ENCODE data around the gene FANCC.
A peak's percentile ranks its signal among the peaks of the same experiment; 100 is the strongest.

Gene FANCC

GRCh38 chr9:95086564-95086955 is 230.9 kb downstream of the FANCC start:
- peaks cover 6% of the 10 kb centered on the region for H3K36me3 ChIP-seq (ENCODE audit: insufficient read depth, low read length)
- ATAC-seq (ENCODE audit: insufficient read depth, low read depth) (no peak), DNase-seq (no peak)
- no peak overlapping the region for H3K4me2 ChIP-seq (ENCODE audit: insufficient read depth, low read length)
- H3K27ac ChIP-seq (ENCODE audit: low read length): no peak overlapping the region
- no peak overlapping the region for H2AFZ ChIP-seq (ENCODE audit: low read depth, low read length)
- no peaks in the 10 kb centered on the region for H3K79me2 ChIP-seq (ENCODE audit: insufficient read depth, low read length)
- no peak overlapping the region for H3K4me3 ChIP-seq (ENCODE audit: low read depth in 1 of 2, low read length in 2 of 2)
- no peaks in the 10 kb centered on the region for H4K20me1 ChIP-seq (ENCODE audit: insufficient read depth, low read length)
- H3K27me3 ChIP-seq (ENCODE audit: insufficient read depth, low read length, poor library complexity): no peaks in the 10 kb centered on the region
- no peaks in the 10 kb centered on the region for H3K9me3 ChIP-seq (ENCODE audit: insufficient read depth, low read length, severe bottlenecking)
- TF ChIP-seq EZH2 (IDR thresholded peaks at IDR 0.05; ENCODE audit: borderline replicate concordance, low read depth, low read length, severe bottlenecking): no peak
- TF ChIP-seq, protein P1, sequence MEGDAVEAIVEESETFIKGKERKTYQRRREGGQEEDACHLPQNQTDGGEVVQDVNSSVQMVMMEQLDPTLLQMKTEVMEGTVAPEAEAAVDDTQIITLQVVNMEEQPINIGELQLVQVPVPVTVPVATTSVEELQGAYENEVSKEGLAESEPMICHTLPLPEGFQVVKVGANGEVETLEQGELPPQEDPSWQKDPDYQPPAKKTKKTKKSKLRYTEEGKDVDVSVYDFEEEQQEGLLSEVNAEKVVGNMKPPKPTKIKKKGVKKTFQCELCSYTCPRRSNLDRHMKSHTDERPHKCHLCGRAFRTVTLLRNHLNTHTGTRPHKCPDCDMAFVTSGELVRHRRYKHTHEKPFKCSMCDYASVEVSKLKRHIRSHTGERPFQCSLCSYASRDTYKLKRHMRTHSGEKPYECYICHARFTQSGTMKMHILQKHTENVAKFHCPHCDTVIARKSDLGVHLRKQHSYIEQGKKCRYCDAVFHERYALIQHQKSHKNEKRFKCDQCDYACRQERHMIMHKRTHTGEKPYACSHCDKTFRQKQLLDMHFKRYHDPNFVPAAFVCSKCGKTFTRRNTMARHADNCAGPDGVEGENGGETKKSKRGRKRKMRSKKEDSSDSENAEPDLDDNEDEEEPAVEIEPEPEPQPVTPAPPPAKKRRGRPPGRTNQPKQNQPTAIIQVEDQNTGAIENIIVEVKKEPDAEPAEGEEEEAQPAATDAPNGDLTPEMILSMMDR (IDR thresholded peaks at IDR 0.05; ENCODE audit: borderline replicate concordance, extremely low read depth, low read length, poor library complexity, severe bottlenecking): no peak
- H3K9ac ChIP-seq (ENCODE audit: low read depth, low read length): no peak overlapping the region
- H3K4me1 ChIP-seq (ENCODE audit: insufficient read depth, low read length): 0 out of 2 replicates have a peak, but pooled peaks cover 4% of the 10 kb centered on the region

- Histone ChIP-seq H3K4me2 (ENCODE audit: insufficient read depth, low read length) (no peak overlapping the region), H3K9ac (ENCODE audit: low read depth, low read length) (no peak overlapping the region), H2AFZ (ENCODE audit: low read depth, low read length) (no peak overlapping the region), H3K4me1 (ENCODE audit: insufficient read depth, low read length) (0 out of 2 replicates have a peak, but pooled peaks cover 4% of the 10 kb centered on the region), H3K79me2 (ENCODE audit: insufficient read depth, low read length) (no peaks in the 10 kb centered on the region), H3K9me3 (ENCODE audit: insufficient read depth, low read length, severe bottlenecking) (no peaks in the 10 kb centered on the region), H4K20me1 (ENCODE audit: insufficient read depth, low read length) (no peaks in the 10 kb centered on the region), H3K27ac (ENCODE audit: low read length) (no peak overlapping the region), H3K27me3 (ENCODE audit: insufficient read depth, low read length, poor library complexity) (no peaks in the 10 kb centered on the region), H3K4me3 (ENCODE audit: low read depth in 1 of 2, low read length in 2 of 2) (no peak overlapping the region), H3K36me3 (ENCODE audit: insufficient read depth, low read length) (peaks cover 6% of the 10 kb centered on the region)
- DNase-seq: no peak
- no peak for ATAC-seq (ENCODE audit: insufficient read depth, low read depth)
- TF ChIP-seq, protein P1 (IDR thresholded peaks at IDR 0.05; ENCODE audit: borderline replicate concordance, extremely low read depth, low read length, poor library complexity, severe bottlenecking): no peak
- TF ChIP-seq EZH2 (IDR thresholded peaks at IDR 0.05; ENCODE audit: borderline replicate concordance, low read depth, low read length, severe bottlenecking): no peak
Observed at GRCh38 chr9:95085861-95086563, 231.5 kb downstream of the FANCC start.

DNA sequence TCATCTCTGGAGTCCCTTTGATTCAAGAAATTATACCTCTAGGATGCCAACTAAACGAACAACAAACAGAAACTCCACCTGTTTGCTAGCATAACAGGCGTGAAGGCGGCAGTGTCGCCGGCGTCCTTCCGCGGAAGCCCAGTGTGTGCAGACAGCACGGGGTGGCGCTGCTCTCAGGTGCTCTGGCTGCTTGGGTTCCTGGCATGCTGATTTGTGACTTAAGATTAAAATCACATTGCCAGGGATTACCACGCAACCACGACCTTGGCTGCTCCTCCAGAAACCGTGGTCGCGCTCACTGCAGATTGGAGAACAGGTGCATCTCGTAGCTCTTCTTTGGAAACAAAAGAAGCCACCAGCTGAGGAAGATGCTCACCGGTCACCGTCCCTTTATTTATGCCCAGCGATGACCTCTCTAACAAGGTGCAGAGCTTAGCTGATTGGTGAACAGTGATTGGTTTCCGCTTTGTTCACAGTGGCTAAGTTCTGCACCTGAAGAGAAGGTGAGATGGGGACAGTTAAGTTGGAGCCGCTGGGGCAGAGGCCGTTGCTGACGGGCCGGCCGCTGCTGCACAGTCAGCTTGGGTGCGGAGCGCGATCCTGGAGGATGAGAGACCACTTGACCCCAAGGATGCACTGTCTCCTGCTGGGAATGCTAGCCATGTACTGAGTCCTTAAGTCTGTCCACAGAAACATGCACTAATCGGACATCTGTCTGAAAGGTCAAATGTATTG is 232.3 kb downstream of the FANCC start:
- TF ChIP-seq, protein P1 (IDR thresholded peaks at IDR 0.05; ENCODE audit: borderline replicate concordance, extremely low read depth, low read length, poor library complexity, severe bottlenecking): no peak
- TF ChIP-seq EZH2 (IDR thresholded peaks at IDR 0.05; ENCODE audit: borderline replicate concordance, low read depth, low read length, severe bottlenecking): no peak
- ATAC-seq (ENCODE audit: insufficient read depth, low read depth): peak; percentile 68
- peaks cover 6% of the 10 kb centered on the region for H3K36me3 ChIP-seq (ENCODE audit: insufficient read depth, low read length)

More for the DNA sequence above, 232.3 kb downstream of the FANCC start:
- H2AFZ ChIP-seq (ENCODE audit: low read depth, low read length): no peak overlapping the region
- no peaks in the 10 kb centered on the region for H3K79me2 ChIP-seq (ENCODE audit: insufficient read depth, low read length)
- no peak overlapping the region for H3K27ac ChIP-seq (ENCODE audit: low read length)
- H3K4me3 ChIP-seq (ENCODE audit: low read depth in 1 of 2, low read length in 2 of 2): no peak overlapping the region
- H3K9ac ChIP-seq (ENCODE audit: low read depth, low read length): no peak overlapping the region
- no peaks in the 10 kb centered on the region for H3K9me3 ChIP-seq (ENCODE audit: insufficient read depth, low read length, severe bottlenecking)
- 0 out of 2 replicates have a peak, but pooled peaks cover 4% of the 10 kb centered on the region for H3K4me1 ChIP-seq (ENCODE audit: insufficient read depth, low read length)
- no peaks in the 10 kb centered on the region for H3K27me3 ChIP-seq (ENCODE audit: insufficient read depth, low read length, poor library complexity)
- no peaks in the 10 kb centered on the region for H4K20me1 ChIP-seq (ENCODE audit: insufficient read depth, low read length)
- peak; percentile 39 for DNase-seq
- H3K4me2 ChIP-seq (ENCODE audit: insufficient read depth, low read length): no peak overlapping the region

All from DND-41 (cell line).